Esophagus (tissue), 2 donors: Measurements from ENCODE around the gene TBC1D3. TPM values are rescaled to one million over a fixed set of nuclear protein-coding genes. Genes with fewer than 3 reads are reported as not detected.
"Not testable (repeated sequence)": the region's sequence is repeated elsewhere in the genome, so short reads cannot be mapped to it uniquely, and the experiment has no call there.

Experiments
- H3K27ac ChIP-seq, 2 donors: one replicate each; pipeline ENCODE4 v1.5.1; 2013; ENCODE audit warnings: low read depth in 2 of 2, mild to moderate bottlenecking in 2 of 2, inconsistent platforms in 1 of 2, low read length in 1 of 2, moderate library complexity in 1 of 2
- H3K27me3 ChIP-seq, 2 donors: one replicate each; pipeline ENCODE4 v1.6.1; 2013; ENCODE audit warnings: low read length in 2 of 2, control low read depth in 1 of 2, mild to moderate bottlenecking in 1 of 2; ENCODE audit not compliant: insufficient read depth in 2 of 2, control insufficient read depth in 1 of 2
- H3K36me3 ChIP-seq, 2 donors: one replicate each; pipeline ENCODE4 v1.6.1; 2013; ENCODE audit warnings: low read length in 1 of 2; ENCODE audit not compliant: control insufficient read depth in 2 of 2, insufficient read depth in 2 of 2
- H3K4me1 ChIP-seq, 2 donors: one replicate each; pipeline ENCODE4 v1.6.1; 2013; ENCODE audit warnings: low read length in 1 of 2; ENCODE audit not compliant: control insufficient read depth in 2 of 2, insufficient read depth in 2 of 2
- H3K4me3 ChIP-seq, 2 donors: one replicate each; pipeline ENCODE4 v1.5.1; 2013; ENCODE audit warnings: low read length in 2 of 2, mild to moderate bottlenecking in 2 of 2, low read depth in 1 of 2, moderate library complexity in 1 of 2
- H3K9me3 ChIP-seq, 2 donors: one replicate each; pipeline ENCODE4 v1.6.1; 2013; ENCODE audit warnings: mild to moderate bottlenecking in 2 of 2, low read depth in 1 of 2, low read length in 1 of 2, moderate library complexity in 1 of 2; ENCODE audit not compliant: control insufficient read depth in 2 of 2, insufficient read depth in 1 of 2
- WGBS, 2 donors: extraction: QIAGEN DNeasy Blood & Tissue Kit; methylation state at CpG; one replicate each; pipeline ENCODE4 v1.1.7; 2013; 5-methylcytosine and 5-hydroxymethylcytosine counted together
- polyA plus RNA-seq, 2 donors: library from polyadenylated mRNA; stranded (reverse); fragments of 200-250 nt; gene quantifications; one replicate each; pipeline ENCODE4 v1.2.3, GENCODE V29; 2013
- donor health status: healthy with polysubstance abuse.
- donor health status: Bipolar disorder and iron deficiency.

The TBC1D3 gene
- polyA plus RNA-seq = not detected

- H3K27ac ChIP-seq, H3K4me1 ChIP-seq, H3K9me3 ChIP-seq, H3K36me3 ChIP-seq, H3K27me3 ChIP-seq, H3K4me3 ChIP-seq: not testable (repeated sequence)
- no CpG with 5 or more reads among the region's 10 CpGs for WGBS, 2 donors
These were observed at the start of gene TBC1D3 for GRCh38 chr17:38192455-38192854. Gene TBC1D3, minus strand, starts transcription at chr17:38192555. Its CDS starts 1,526 bp downstream, at chr17:38191029.

GRCh38 chr17:38232790-38233189 is 40.4 kb upstream of the TBC1D3 start:
- not testable (repeated sequence) for H3K27me3 ChIP-seq, H3K4me1 ChIP-seq, H3K27ac ChIP-seq, H3K9me3 ChIP-seq, H3K36me3 ChIP-seq, H3K4me3 ChIP-seq
- WGBS, 2 donors = no CpG with 5 or more reads among the region's 1 CpG

- not testable (repeated sequence) for H3K9me3 ChIP-seq, H3K4me3 ChIP-seq, H3K27ac ChIP-seq, H3K4me1 ChIP-seq, H3K36me3 ChIP-seq, H3K27me3 ChIP-seq
- WGBS, 2 donors = no CpG with 5 or more reads among the region's 2 CpGs
These were observed 33.6 kb upstream of the TBC1D3 start for GRCh38 chr17:38225844-38226495.

GRCh38 chr17:38220867-38221266 is 28.5 kb upstream of the TBC1D3 start:
- not testable (repeated sequence) for H3K27me3 ChIP-seq, H3K9me3 ChIP-seq, H3K4me1 ChIP-seq, H3K4me3 ChIP-seq, H3K36me3 ChIP-seq, H3K27ac ChIP-seq
- WGBS, 2 donors = no CpG with 5 or more reads among the region's 1 CpG

GRCh38 chr17:38200271-38200670 is 7.9 kb upstream of the TBC1D3 start:
- not testable (repeated sequence) for H3K27ac ChIP-seq, H3K9me3 ChIP-seq, H3K4me1 ChIP-seq, H3K4me3 ChIP-seq, H3K27me3 ChIP-seq, H3K36me3 ChIP-seq
- WGBS, 2 donors = no CpG with 5 or more reads among the region's 2 CpGs

GRCh38 chr17:38134860-38135259 is 57.5 kb downstream of the TBC1D3 start:
- H3K4me1 ChIP-seq, H3K9me3 ChIP-seq, H3K27ac ChIP-seq, H3K36me3 ChIP-seq, H3K27me3 ChIP-seq, H3K4me3 ChIP-seq: not testable (repeated sequence)
- WGBS, 2 donors = 90 to 96% methylated on average over 9 to 10 of the region's 16 CpGs

Other genes with a start within 250 kb of the TBC1D3 start
- gene TBC1D3L, start 203.5 kb downstream of the TBC1D3 start, polyA plus RNA-seq = 10 to 100 TPM; 16.8 to 22.8 TPM
- 1 to 10 TPM in 1 of 2 donors, under 1 TPM in 1; 0.06 to 3.7 TPM for gene TBC1D3D, start 188.6 kb downstream of the TBC1D3 start, polyA plus RNA-seq
- gene TBC1D3C, start 123.9 kb downstream of the TBC1D3 start, polyA plus RNA-seq = under 1 TPM in 1 of 2 donors, not detected in 1; 0.10 TPM
- gene TBC1D3E, start 64.6 kb downstream of the TBC1D3 start, polyA plus RNA-seq = not detected
- gene MRPL45, start 104.6 kb upstream of the TBC1D3 start, polyA plus RNA-seq = 10 to 100 TPM; 12.4 to 26.8 TPM
- under 1 TPM; 0.01 to 0.04 TPM for gene GPR179, start 151.4 kb upstream of the TBC1D3 start, polyA plus RNA-seq
- 1 to 10 TPM; 3.8 to 4.2 TPM for gene SOCS7, start 159.3 kb upstream of the TBC1D3 start, polyA plus RNA-seq
- 10 to 100 TPM; 36.0 to 45.2 TPM for gene ARHGAP23, start 235.9 kb upstream of the TBC1D3 start, polyA plus RNA-seq